Ovary (tissue), 3 donors: ENCODE data around the gene KCNN3.

Experiments used
- CTCF ChIP-seq, 3 donors: fragments of 450-650 bp in 2 of 3; fragments of 200-600 bp in 1 of 3; IDR thresholded peaks; one replicate each; pipeline versions ENCODE4 v1.5.1 to v1.8.0; 2016 to 2022; ENCODE audit warnings: antibody characterized with exemption in 3 of 3, mild to moderate bottlenecking in 1 of 3
- POLR2A ChIP-seq: fragments of 450-650 bp; IDR thresholded peaks from one replicate; pipeline ENCODE4 v1.6.1; 2017; ENCODE audit warnings: antibody characterized with exemption, mild to moderate bottlenecking, moderate library complexity
- donor health status: DM: no; HTN: no; CAD: no.

GRCh38 chr1:154837672-154838171 is 32.4 kb downstream of the KCNN3 start:
- TF ChIP-seq CTCF (IDR thresholded peaks at IDR 0.05) (no peak), POLR2A (no peak)
